Panc1 (cell line): ENCODE data around the gene ERGIC1. TPM values are rescaled to one million over a fixed set of nuclear protein-coding genes. Genes with fewer than 3 reads are reported as not detected.
A peak's percentile ranks its signal among the peaks of the same experiment; 100 is the strongest.

ENCODE experiments used
- ATAC-seq: fragments of 200-7000 bp; cut with Tn5 transposase; 2 replicates; pipeline ENCODE4 v1.9.1; 2020; ENCODE audit warnings: mild to moderate bottlenecking, moderate library complexity
- BruUV-seq: library from RNA; stranded (reverse); fragments of 400-500 nt; replicated peaks from 2 replicates; lab custom pipeline; 2021; lab: Mats Ljungman, UMichigan
- CTCF ChIA-PET: fragments of 300-600 bp; sonication (Branson Sonifier 250); formaldehyde crosslinking; loops from one replicate; lab custom pipeline; 2022; ENCODE audit warnings: antibody characterized with exemption; lab: Charles Lee
- POLR2A ChIA-PET: fragments of 300-600 bp; sonication (Branson Sonifier 250); formaldehyde crosslinking; loops from one replicate; lab custom pipeline; 2022; ENCODE audit warnings: antibody characterized with exemption; lab: Charles Lee
- DNase-seq: peaks from one replicate; pipeline ENCODE4 v3.0.0-alpha.2; 2010; ENCODE audit warnings: low read depth, low spot score
- H3K27ac ChIP-seq: 2 replicates; pipeline ENCODE4 v1.5.1; 2011; ENCODE audit warnings: mild to moderate bottlenecking, low read length, inconsistent platforms
- H3K27me3 ChIP-seq: fragments of 200-500 bp; sonication (Bioruptor generic); 2 replicates; pipeline ENCODE4 v1.6.0; 2014; ENCODE audit warnings: low read length, inconsistent platforms; ENCODE audit not compliant: control insufficient read depth, insufficient read depth
- H3K36me3 ChIP-seq: fragments of 200-500 bp; sonication (Bioruptor generic); 2 replicates; pipeline ENCODE4 v1.5.1; 2014; ENCODE audit warnings: inconsistent platforms, mild to moderate bottlenecking, low read length, moderate library complexity; ENCODE audit not compliant: control insufficient read depth, insufficient read depth
- H3K4me1 ChIP-seq: 2 replicates; pipeline ENCODE4 v1.5.1; 2011; ENCODE audit warnings: inconsistent platforms, mild to moderate bottlenecking, low read length, moderate library complexity; ENCODE audit not compliant: control insufficient read depth, insufficient read depth
- H3K4me3 ChIP-seq, 2 experiments: 2 replicates each; pipeline ENCODE4 v1.5.1; 2011 to 2012; ENCODE audit warnings: low read depth in 2 of 2, low read length in 2 of 2, mild to moderate bottlenecking in 2 of 2, inconsistent platforms in 1 of 2, moderate library complexity in 1 of 2
- H3K9me3 ChIP-seq: fragments of 200-500 bp; sonication (Bioruptor generic); 2 replicates; pipeline ENCODE4 v1.5.1; 2014; ENCODE audit warnings: low read depth, mild to moderate bottlenecking, inconsistent platforms, low read length, moderate library complexity; ENCODE audit not compliant: control insufficient read depth, insufficient read depth
- CTCF ChIP-seq: fragments of 450-650 bp; IDR thresholded peaks from 2 replicates; pipeline ENCODE4 v1.5.1; 2017; ENCODE audit warnings: mild to moderate bottlenecking
- POLR2AphosphoS5 ChIP-seq: IDR thresholded peaks from 2 replicates; pipeline ENCODE4 v1.6.1; 2012; ENCODE audit warnings: mild to moderate bottlenecking, low read depth, low read length, moderate library complexity
- REST ChIP-seq, 2 experiments: IDR thresholded peaks; 2 replicates each; pipeline ENCODE4 v1.6.1; 2011 to 2012; ENCODE audit warnings: low read depth in 2 of 2, control low read depth in 1 of 2, low read length in 1 of 2, mild to moderate bottlenecking in 1 of 2, moderate library complexity in 1 of 2; ENCODE audit not compliant: insufficient read depth in 1 of 2
- SIN3A ChIP-seq: IDR thresholded peaks from 2 replicates; pipeline ENCODE4 v1.6.1; 2012; ENCODE audit warnings: low read depth, mild to moderate bottlenecking, low read length, moderate library complexity, borderline replicate concordance; ENCODE audit not compliant: insufficient read depth
- TCF7L2 ChIP-seq: IDR thresholded peaks from 2 replicates; pipeline ENCODE4 v1.6.1; 2011; ENCODE audit warnings: mild to moderate bottlenecking, low read depth, low read length, inconsistent platforms
- in situ Hi-C: cut with HindIII; loops from 2 replicates; pipeline ENCODE4 v1.10.0; 2016; ENCODE audit warnings: low sequenced_read_pairs, low pct_unique_long_range_greater_than_20kb
- intact Hi-C: fragments of 100-400 bp; cut with micrococcal nuclease; formaldehyde crosslinking; loops from one replicate; pipeline ENCODE4 v1.10.0; 2022; ENCODE audit not compliant: unreplicated experiment
- total RNA-seq: library from RNA; stranded (reverse); gene quantifications from one replicate; pipeline ENCODE4 v1.2.1, GENCODE V29; 2021; ENCODE audit not compliant: unreplicated experiment

Gene ERGIC1
- total RNA-seq, 1 experiment from 2014 or later = 206 TPM

- POLR2A ChIA-PET = no interaction called here
- H3K27ac ChIP-seq = peak overlapping the region; percentile 57; the same call in 1 of the 2 replicates
- in situ Hi-C loops = no loop called here
- ATAC-seq (no peak), DNase-seq (no peak)
- no TSS peak for BruUV-seq
- CTCF ChIA-PET = no interaction called here
- intact Hi-C loops = no loop called here
- TF ChIP-seq TCF7L2 = no peak
- H3K9me3 ChIP-seq = no peaks in the 10 kb centered on the region
- H3K4me3 ChIP-seq = no peak overlapping the region
- peaks cover 6% of the 10 kb centered on the region; the same call in 1 of the 2 replicates for H3K36me3 ChIP-seq
- H3K27me3 ChIP-seq = no peaks in the 10 kb centered on the region
- peaks cover 57% of the 10 kb centered on the region for H3K4me1 ChIP-seq
Observed at GRCh38 chr5:172844577-172844838, 10.5 kb downstream of the ERGIC1 start.

- peaks cover 55% of the 10 kb centered on the region for H3K4me1 ChIP-seq
- intact Hi-C loops (no loop called here), in situ Hi-C loops (no loop called here)
- ChIA-PET POLR2A (no interaction called here), CTCF (no interaction called here)
- TF ChIP-seq CTCF (no peak), TCF7L2 (no peak), POLR2AphosphoS5 (no peak), SIN3A (no peak), REST (IDR thresholded peaks at IDR 0.05; ENCODE audit: insufficient read depth in 1 of 2, low read depth in 2 of 2, low read length in 1 of 2) (no peak)
- ATAC-seq (no peak), DNase-seq (no peak)
- H3K27me3 ChIP-seq = no peaks in the 10 kb centered on the region
- BruUV-seq = no TSS peak
- H3K36me3 ChIP-seq = peaks cover 6% of the 10 kb centered on the region; the same call in 1 of the 2 replicates
- no peak overlapping the region for H3K4me3 ChIP-seq
- H3K27ac ChIP-seq = peak overlapping the region; percentile 57
- no peaks in the 10 kb centered on the region for H3K9me3 ChIP-seq
Observed at GRCh38 chr5:172845154-172845553, 11.1 kb downstream of the ERGIC1 start.

GRCh38 chr5:172845576-172845975, 11.5 kb downstream of the ERGIC1 start:
- intact Hi-C loops (no loop called here), in situ Hi-C loops (no loop called here)
- BruUV-seq = no TSS peak
- H3K27ac ChIP-seq = peak overlapping the region; percentile 57
- ATAC-seq (no peak), DNase-seq (no peak)
- POLR2A ChIA-PET = no interaction called here
- H3K4me1 ChIP-seq = peaks cover 52% of the 10 kb centered on the region
- no peaks in the 10 kb centered on the region for H3K27me3 ChIP-seq
- H3K4me3 ChIP-seq = no peak overlapping the region
- no peak for TF ChIP-seq SIN3A
- TF ChIP-seq REST (IDR thresholded peaks at IDR 0.05; ENCODE audit: insufficient read depth in 1 of 2, low read depth in 2 of 2, low read length in 1 of 2) = no peak
- TF ChIP-seq CTCF = no peak
- peaks cover 6% of the 10 kb centered on the region; the same call in 1 of the 2 replicates for H3K36me3 ChIP-seq
- H3K9me3 ChIP-seq = no peaks in the 10 kb centered on the region
- CTCF ChIA-PET = no interaction called here
